K562 (cell line): Measurements from ENCODE around the gene ZNF626. TPM values are rescaled to one million over a fixed set of nuclear protein-coding genes. Genes with fewer than 3 reads are reported as not detected.

Experiments used
- BCOR ChIP-seq: fragments of 450-650 bp; IDR thresholded peaks from 2 replicates; pipeline ENCODE4 v1.6.1; 2016
- BHLHE40 ChIP-seq: IDR thresholded peaks from 2 replicates; pipeline ENCODE4 v1.6.1; 2011; ENCODE audit warnings: low read length, improper control_type of control experiment
- CBFA2T2 ChIP-seq: fragments of 450-650 bp; conservative IDR thresholded peaks from 2 replicates; pipeline ENCODE4 v1.6.1; 2017; ENCODE audit warnings: mild to moderate bottlenecking
- EP400 ChIP-seq: fragments of 450-650 bp; IDR thresholded peaks from 2 replicates; pipeline ENCODE4 v1.6.1; 2017; ENCODE audit warnings: antibody characterized with exemption, mild to moderate bottlenecking, moderate library complexity
- GTF2A2 ChIP-seq: IDR thresholded peaks from 2 replicates; pipeline ENCODE4 v1.6.1; 2016; ENCODE audit warnings: mild to moderate bottlenecking, missing genetic modification characterization, missing compliant biosample characterization
- HDAC1 ChIP-seq, 2 experiments: fragments of 450-650 bp; IDR thresholded peaks; 2 replicates each; pipeline ENCODE4 v1.6.1; 2016 to 2017; ENCODE audit warnings: inconsistent platforms in 1 of 2, mild to moderate bottlenecking in 1 of 2, moderate library complexity in 1 of 2
- KDM4B ChIP-seq, 2 experiments: fragments of 450-650 bp in 1 of 2; sonication (generic) in 1 of 2; IDR thresholded peaks; 2 replicates each; pipeline ENCODE4 v1.6.1; 2016 to 2017; ENCODE audit warnings: borderline replicate concordance in 2 of 2, antibody characterized with exemption in 1 of 2, low read depth in 1 of 2, mild to moderate bottlenecking in 1 of 2
- MNT ChIP-seq, 2 experiments: fragments of 450-650 bp; conservative IDR thresholded peaks; 2 replicates each; pipeline ENCODE4 v1.6.1; 2017; ENCODE audit warnings: mild to moderate bottlenecking in 2 of 2, moderate library complexity in 2 of 2
- NKRF ChIP-seq: fragments of 450-650 bp; IDR thresholded peaks from 2 replicates; pipeline ENCODE4 v1.6.1; 2016; ENCODE audit warnings: borderline replicate concordance
- PCBP2 ChIP-seq: fragments of 200-400 bp; formaldehyde crosslinking; IDR thresholded peaks from 2 replicates; pipeline ENCODE4 v1.6.1; 2018; ENCODE audit warnings: low read length, low read depth, mild to moderate bottlenecking, moderate library complexity; ENCODE audit not compliant: poor library complexity, severe bottlenecking
- POLR2A ChIP-seq: fragments of 450-650 bp; conservative IDR thresholded peaks from 2 replicates; pipeline ENCODE4 v1.6.1; 2016
- POLR3A ChIP-seq: IDR thresholded peaks from 2 replicates; pipeline ENCODE4 v1.6.1; 2011; ENCODE audit warnings: borderline replicate concordance, mild to moderate bottlenecking, moderate library complexity; ENCODE audit not compliant: insufficient read length, insufficient read depth; ENCODE audit errors: extremely low read depth
- RAD51 ChIP-seq: fragments of 450-650 bp; IDR thresholded peaks from 2 replicates; pipeline ENCODE4 v1.7.1; 2016; ENCODE audit warnings: low read depth, mild to moderate bottlenecking, borderline replicate concordance
- SPI1 ChIP-seq: IDR thresholded peaks from 2 replicates; pipeline ENCODE4 v1.6.1; 2011; ENCODE audit warnings: low read depth, low read length, control low read depth, borderline replicate concordance
- TFE3 ChIP-seq: fragments of 450-650 bp; formaldehyde crosslinking; IDR thresholded peaks from 2 replicates; pipeline ENCODE4 v1.4.0; 2020; ENCODE audit warnings: mild to moderate bottlenecking, mixed read lengths
- TOE1 ChIP-seq, 2 experiments: fragments of 450-650 bp in 1 of 2; sonication (generic) in 1 of 2; formaldehyde crosslinking in 1 of 2; IDR thresholded peaks; 2 replicates each; pipeline versions ENCODE4 v1.7.1 to v1.8.0; 2016 to 2022; ENCODE audit warnings: borderline replicate concordance in 2 of 2, mild to moderate bottlenecking in 2 of 2, antibody characterized with exemption in 1 of 2, inconsistent platforms in 1 of 2, low read depth in 1 of 2, missing genetic modification reagents in 1 of 2, moderate library complexity in 1 of 2
- USF1 ChIP-seq: sonication (generic); formaldehyde crosslinking; IDR thresholded peaks from 2 replicates; pipeline ENCODE4 v1.9.0; 2022; ENCODE audit warnings: mild to moderate bottlenecking, missing genetic modification reagents
- ZKSCAN1 ChIP-seq: fragments of 150-350 bp; IDR thresholded peaks from 2 replicates; pipeline ENCODE4 v1.6.1; 2016; ENCODE audit warnings: low read depth, low read length
- ZNF436 ChIP-seq: fragments of 250-450, 450-650 bp; sonication (Bioruptor Pico); formaldehyde crosslinking; IDR thresholded peaks from 2 replicates; pipeline ENCODE4 v1.7.0; 2020; ENCODE audit warnings: mild to moderate bottlenecking
- ZNF717 ChIP-seq: fragments of 250-450 bp; sonication (Bioruptor Pico); IDR thresholded peaks from 2 replicates; pipeline ENCODE4 v1.5.0; 2021
- polyA plus RNA-seq, 8 experiments: library from polyadenylated mRNA; depleted of rRNA in 4 of 8; stranded (reverse) in 5 of 8; unstranded in 3 of 8; fragments of >200 nt; fragmentation: Nextera tagmentation in 2 of 8; fragmentation: Illumina TruSeq in 1 of 8; extraction: Ambion mirVana in 2 of 8; extraction: Trizol in 1 of 8; gene quantifications; 2 replicates each; pipeline versions ENCODE4 v1.2.1 to v1.2.3, GENCODE V29; 2011 to 2014; ENCODE audit warnings: inconsistent platforms in 1 of 8, missing spikeins in 1 of 8
- total RNA-seq, 7 experiments: library from RNA; depleted of rRNA in 6 of 7; stranded (reverse); fragments of >200 nt in 6 of 7; fragmentation: Illumina TruSeq in 2 of 7; extraction: Trizol in 2 of 7; gene quantifications; 2 replicates each; pipeline versions ENCODE4 v1.2.1 to v1.2.3, GENCODE V29; 2011 to 2021; ENCODE audit warnings: low replicate concordance in 1 of 7

ZNF626 gene
- total and polyA plus RNA-seq, 9 of the 15 experiments (the other 6 are each of a cell fraction or from before 2014, with no cell fraction given) = 1.6 to 7.7 (median 4.1) TPM

GRCh38 chr19:20660473-20661140, 764 bp downstream of the ZNF626 start (continued):
- peak; percentile 94 for TF ChIP-seq SPI1
- peak in 1 of 2 experiments; percentile 44; a peak in 1 of 4 replicates for TF ChIP-seq MNT (conservative IDR thresholded peaks at IDR 0.05)
- peak; percentile 31 for TF ChIP-seq CBFA2T2
- no peak for TF ChIP-seq ZKSCAN1
- TF ChIP-seq KDM4B (IDR thresholded peaks at IDR 0.05; ENCODE audit: borderline replicate concordance in 2 of 2, low read depth in 1 of 2) = no peak
- TF ChIP-seq GTF2A2 = no peak
- peak; percentile 71 for TF ChIP-seq USF1
- no peak for TF ChIP-seq ZNF717 (CRISPR knock-in tag)
- peak; percentile 63; the same call in 1 of the 2 replicates for TF ChIP-seq TOE1 (IDR thresholded peaks at IDR 0.05; ENCODE audit: borderline replicate concordance)
- no peak for TF ChIP-seq TOE1 (CRISPR knock-in tag; IDR thresholded peaks at IDR 0.05; ENCODE audit: borderline replicate concordance, low read depth)
- peak; percentile 52; the same call in 1 of the 2 replicates for TF ChIP-seq BHLHE40
- TF ChIP-seq ZNF436 = no peak
- 0 out of 4 replicates have a peak, but pooled peaks of 1 of the 2 experiments have one; percentile 40 for TF ChIP-seq HDAC1 (IDR thresholded peaks at IDR 0.05)
- TF ChIP-seq BCOR = 0 out of 2 replicates have a peak, but pooled peaks have one; percentile 22
- peak; percentile 73 for TF ChIP-seq TFE3 (CRISPR knock-in tag)
- no peak for TF ChIP-seq PCBP2
- peak; percentile 77 for TF ChIP-seq RAD51
- TF ChIP-seq POLR3A = no peak
- peak; percentile 59 for TF ChIP-seq NKRF
- peak; percentile 49; the same call in 1 of the 2 replicates for TF ChIP-seq POLR2A
- TF ChIP-seq EP400 = peak; percentile 40; the same call in 1 of the 2 replicates
